ENCODE data around the gene SEL1L2.

DNA sequence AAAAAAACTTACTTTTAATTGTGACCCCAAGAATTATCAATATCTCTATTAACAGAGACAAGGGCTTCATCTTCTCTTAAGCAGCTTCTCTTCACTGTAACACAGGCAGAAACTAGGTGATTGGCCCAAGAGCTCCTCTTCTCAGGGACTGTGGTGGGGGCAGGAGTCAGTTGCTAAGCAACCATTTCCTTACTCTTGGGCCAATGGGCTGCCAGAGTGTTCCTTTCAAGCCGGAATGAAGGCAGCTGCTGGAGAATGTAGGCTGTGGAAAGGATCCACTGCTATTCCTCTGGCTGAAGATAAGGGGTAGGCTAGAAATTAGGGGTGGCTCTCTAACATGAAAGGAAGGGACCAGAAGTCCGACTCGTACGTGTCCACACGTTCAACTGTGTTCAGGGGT lies at the start of gene SEL1L2:
- TF ChIP-seq POLR2A (IDR thresholded peaks at IDR 0.05; ENCODE audit: low read length) (no peak), GATA1 (IDR thresholded peaks at IDR 0.05; ENCODE audit: low read depth, low read length) (no peak)

All from erythroblast (primary cell).